Stimulated activated CD4-positive, alpha-beta T cell treated with anti-CD3 and anti-CD28 coated beads, Interleukin-4, amount 100 ng/mL, for 4 hours (primary cell): ENCODE measurements around the gene HEMK1.
A peak's percentile ranks its signal among the peaks of the same experiment; 100 is the strongest.

ENCODE experiments used
- DNase-seq, 2 experiments: peaks; one replicate each; pipeline ENCODE4 v3.0.0-alpha.2; 2020

The HEMK1 gene

GRCh38 chr3:50603261-50604109 lies 34.2 kb downstream of the HEMK1 start:
- no peak for DNase-seq

- DNase-seq, result no peak
Measured at GRCh38 chr3:50604110-50604621, 34.8 kb downstream of the HEMK1 start.

- no peak for DNase-seq
Measured at GRCh38 chr3:50604628-50605588, 35.6 kb downstream of the HEMK1 start.

- DNase-seq, result peak in 1 of 2 experiments; percentile 19
Measured at GRCh38 chr3:50605901-50606326, 36.6 kb downstream of the HEMK1 start.

GRCh38 chr3:50606596-50606995 lies 37.3 kb downstream of the HEMK1 start:
- DNase-seq, result peak in 1 of 2 experiments; percentile 35

GRCh38 chr3:50607271-50608091 lies 38.2 kb downstream of the HEMK1 start:
- peak in 1 of 2 experiments; percentile 10 for DNase-seq

GRCh38 chr3:50608278-50608677 lies 39.0 kb downstream of the HEMK1 start:
- DNase-seq, result no peak

GRCh38 chr3:50609071-50609762 lies 39.9 kb downstream of the HEMK1 start:
- no peak for DNase-seq

- DNase-seq, result no peak
Measured at GRCh38 chr3:50609763-50610085, 40.4 kb downstream of the HEMK1 start.

- DNase-seq, result peak in 1 of 2 experiments; percentile 65
Measured at GRCh38 chr3:50610181-50610971, 41.1 kb downstream of the HEMK1 start.

GRCh38 chr3:50610992-50611463 lies 41.7 kb downstream of the HEMK1 start:
- no peak for DNase-seq

GRCh38 chr3:50611464-50612233 lies 42.3 kb downstream of the HEMK1 start, which contains the start of gene CISH:
Gene CISH (minus strand): TSS chr3:50611774. CDS start chr3:50611650, 124 bp downstream.
- DNase-seq, result peak; percentile 99

GRCh38 chr3:50612234-50612882 lies 43.0 kb downstream of the HEMK1 start:
- DNase-seq, result no peak

- peak in 1 of 2 experiments; percentile 11 for DNase-seq
Measured at GRCh38 chr3:50612970-50613846, 43.9 kb downstream of the HEMK1 start.

- DNase-seq, result no peak
Measured at GRCh38 chr3:50615190-50615589, 45.9 kb downstream of the HEMK1 start.

GRCh38 chr3:50616003-50616769 lies 46.9 kb downstream of the HEMK1 start:
- peak; percentile 77 to 82 for DNase-seq

- peak; percentile 94 for DNase-seq
Measured at GRCh38 chr3:50616770-50617095, 47.4 kb downstream of the HEMK1 start.
